SU-DHL-6 (cell line): ENCODE results near the gene EPHB2.

ENCODE experiments used
- CTCF ChIP-seq: fragments of 200-600 bp; sonication (generic); IDR thresholded peaks from one replicate; pipeline ENCODE4 v1.5.1; 2017; ENCODE audit warnings: antibody characterized with exemption, mild to moderate bottlenecking, low read length, moderate library complexity; ENCODE audit not compliant: insufficient read depth, poor library complexity, severe bottlenecking
- EZH2phosphoT487 ChIP-seq: fragments of 200-600 bp; sonication (generic), shearing (Covaris generic); conservative IDR thresholded peaks from 2 replicates; pipeline ENCODE4 v1.6.1; 2018; ENCODE audit warnings: mild to moderate bottlenecking, antibody characterized with exemption, low read length, moderate library complexity, mixed read lengths

- TF ChIP-seq CTCF (no peak), EZH2phosphoT487 (no peak)
Observed at GRCh38 chr1:22814176-22815042, 103.8 kb downstream of the EPHB2 start.
